NCI-H82 treated with DMSO at 0.1 percent for 48 hours (cell line): ENCODE data around the gene NFATC3.
"Not testable (repeated sequence)": the region's sequence is repeated elsewhere in the genome, so short reads cannot be mapped to it uniquely, and the experiment has no call there.

ENCODE experiments used
- DNase-seq: peaks from one replicate; lab custom pipeline; 2025; ENCODE audit not compliant: unreplicated experiment; lab: John Stamatoyannopoulos, UW

Gene NFATC3

GRCh38 chr16:68088130-68088972 lies 3.2 kb downstream of the NFATC3 start:
- DNase-seq, result no peak

- no peak for DNase-seq
These were observed 3.9 kb downstream of the NFATC3 start for GRCh38 chr16:68089067-68089466.

DNA sequence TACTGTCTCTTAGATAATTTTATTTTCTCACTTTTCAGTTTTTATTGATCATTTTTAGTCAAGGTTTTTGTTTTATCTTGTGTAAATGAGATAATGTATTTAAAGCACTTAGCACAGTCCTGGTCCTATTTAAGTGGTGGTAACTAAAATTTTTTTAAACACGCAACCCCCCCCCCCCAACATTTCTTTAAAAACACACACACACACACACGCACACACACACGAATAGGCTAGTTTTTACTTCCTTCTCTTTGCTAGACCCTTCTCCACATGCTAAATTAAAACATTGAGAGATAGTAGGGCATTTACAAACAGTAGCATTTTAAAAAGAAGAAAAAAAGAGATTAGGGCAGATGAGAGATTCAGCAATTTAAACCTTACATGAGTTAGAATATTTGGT lies 5.0 kb downstream of the NFATC3 start:
- DNase-seq, result no peak

DNA sequence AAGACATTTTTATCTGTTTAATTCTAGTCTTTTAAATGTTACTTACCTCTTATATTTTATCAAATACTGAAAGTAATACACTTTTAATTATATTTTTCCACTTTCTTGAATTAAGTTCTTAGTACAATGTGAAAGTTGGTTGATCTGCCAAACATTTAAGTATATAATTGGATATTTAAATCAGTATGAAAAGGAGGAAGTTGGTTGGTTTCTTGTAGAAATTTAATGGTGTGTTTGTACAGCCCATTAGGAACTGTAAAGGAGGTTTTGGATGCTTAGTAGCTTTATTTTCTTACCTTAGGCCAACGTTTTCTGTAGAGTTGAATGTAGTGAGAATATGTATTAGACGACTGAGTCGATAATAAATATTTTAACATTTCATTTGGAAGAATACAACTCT lies 5.4 kb downstream of the NFATC3 start:
- no peak for DNase-seq

- no peak for DNase-seq
These were observed 6.5 kb downstream of the NFATC3 start for GRCh38 chr16:68091380-68092261.

DNA sequence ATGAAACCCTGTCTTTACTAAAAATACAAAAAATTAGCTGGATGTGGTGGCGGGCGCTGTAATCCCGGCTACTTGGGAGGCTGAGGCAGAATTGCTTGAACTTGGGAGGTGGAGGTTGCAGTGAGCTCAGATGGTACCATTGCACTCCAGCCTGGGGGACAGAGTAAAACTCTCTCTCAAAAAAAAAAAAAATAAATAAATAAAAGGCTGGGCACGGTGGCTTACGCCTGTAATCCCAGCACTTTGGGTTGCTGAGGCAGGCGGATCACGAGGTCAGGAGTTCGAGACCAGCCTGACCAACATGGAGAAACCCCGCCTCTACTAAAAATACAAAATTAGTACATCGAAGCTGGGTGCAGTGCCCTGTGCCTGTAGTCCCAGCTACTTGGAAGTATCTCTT lies 7.1 kb downstream of the NFATC3 start:
- DNase-seq, result not testable (repeated sequence)

GRCh38 chr16:68093816-68094613 lies 8.8 kb downstream of the NFATC3 start:
- no peak for DNase-seq

DNA sequence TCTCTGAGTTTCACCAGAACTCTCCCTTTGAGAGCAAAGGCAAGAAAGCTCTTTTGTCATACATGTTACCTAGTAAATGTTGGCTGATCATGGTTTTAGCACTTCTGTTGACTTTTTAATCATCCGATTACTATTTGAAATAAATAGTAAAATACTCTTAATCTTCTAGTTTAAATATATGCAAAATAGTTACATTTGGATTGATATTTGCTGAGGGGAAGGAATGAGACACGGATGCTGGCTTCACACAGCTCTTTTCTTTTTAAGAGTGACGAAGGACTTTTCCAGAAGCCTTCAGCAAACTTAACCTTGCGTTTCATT lies 9.4 kb downstream of the NFATC3 start:
- DNase-seq, result no peak

DNA sequence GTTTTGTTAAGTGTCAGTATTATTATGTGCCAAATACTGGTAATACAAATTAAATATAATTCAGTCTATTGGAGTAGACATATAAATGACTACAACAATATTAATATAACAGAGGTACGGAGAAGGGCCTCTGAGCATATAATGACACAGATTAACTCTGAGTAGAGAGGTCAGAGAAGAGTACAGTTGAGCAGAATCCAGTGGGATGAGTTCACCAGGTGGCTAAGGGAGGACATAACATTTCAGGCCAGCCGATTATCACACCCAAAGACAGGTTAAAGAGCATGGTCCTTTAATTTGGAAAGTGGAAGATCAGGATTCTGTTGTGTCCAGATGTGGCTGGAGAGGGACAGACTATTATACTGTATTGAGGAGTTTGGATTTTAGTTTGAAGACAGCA lies 11.3 kb downstream of the NFATC3 start:
- DNase-seq, result no peak

DNA sequence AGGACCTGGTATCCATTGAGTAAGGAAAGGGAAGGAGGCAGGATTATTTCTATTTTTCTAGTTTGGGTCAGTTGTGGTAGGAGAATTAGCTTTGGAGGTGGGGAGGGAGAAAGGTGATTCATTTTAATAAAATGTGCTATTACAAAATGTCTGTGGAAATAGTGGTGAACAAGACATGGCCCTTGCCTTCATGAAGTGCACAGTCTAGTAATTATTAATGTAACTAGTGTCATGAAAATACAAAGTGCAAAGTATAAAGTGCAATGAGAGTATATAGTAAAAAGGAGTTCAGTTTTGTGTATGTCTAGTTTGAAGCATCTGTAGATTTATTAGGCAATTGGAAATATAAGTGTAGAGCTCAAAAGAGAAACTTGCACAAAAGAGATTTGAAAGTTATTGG lies 11.9 kb downstream of the NFATC3 start:
- DNase-seq, result no peak

DNA sequence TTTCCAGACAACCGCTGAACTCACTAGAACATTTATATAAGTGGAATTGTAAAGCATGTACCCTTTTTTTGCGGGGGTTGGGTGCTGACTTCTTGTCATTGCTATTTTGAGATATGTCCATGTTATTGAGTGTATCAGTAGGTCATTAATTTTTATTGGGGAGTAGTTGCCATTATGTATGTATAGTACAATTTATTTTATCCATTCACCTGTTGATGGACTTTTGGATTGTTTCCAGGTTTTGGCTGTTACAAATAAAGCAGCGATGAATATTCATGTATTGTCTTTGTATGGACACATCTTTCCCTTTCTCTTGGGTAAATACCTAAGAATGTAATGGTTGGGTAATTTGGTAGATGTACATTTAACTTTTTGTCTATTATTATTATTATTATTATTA lies 12.7 kb downstream of the NFATC3 start:
- no peak for DNase-seq

- DNase-seq, result no peak
These were observed 15.3 kb downstream of the NFATC3 start for GRCh38 chr16:68100488-68100887.

DNA sequence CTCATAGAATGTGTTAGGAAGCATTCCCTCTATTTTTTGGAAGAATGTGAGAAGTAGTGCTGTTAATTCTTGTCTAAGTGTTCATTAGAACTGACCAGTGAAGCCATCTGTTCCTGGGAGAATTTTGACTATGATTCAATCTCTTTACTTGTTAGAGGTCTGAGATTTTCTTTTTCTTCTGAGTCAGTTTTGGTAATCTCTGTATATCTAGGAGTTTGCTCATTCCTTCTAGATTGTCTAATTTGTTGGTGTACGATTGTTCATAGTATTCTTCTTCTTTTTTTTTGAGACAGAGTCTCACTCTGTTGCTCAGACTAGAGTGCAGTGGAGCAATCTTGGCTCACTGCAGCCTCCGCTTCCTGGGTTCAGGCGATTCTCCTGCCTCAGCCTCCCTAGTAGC lies 20.4 kb downstream of the NFATC3 start:
- DNase-seq, result no peak

DNA sequence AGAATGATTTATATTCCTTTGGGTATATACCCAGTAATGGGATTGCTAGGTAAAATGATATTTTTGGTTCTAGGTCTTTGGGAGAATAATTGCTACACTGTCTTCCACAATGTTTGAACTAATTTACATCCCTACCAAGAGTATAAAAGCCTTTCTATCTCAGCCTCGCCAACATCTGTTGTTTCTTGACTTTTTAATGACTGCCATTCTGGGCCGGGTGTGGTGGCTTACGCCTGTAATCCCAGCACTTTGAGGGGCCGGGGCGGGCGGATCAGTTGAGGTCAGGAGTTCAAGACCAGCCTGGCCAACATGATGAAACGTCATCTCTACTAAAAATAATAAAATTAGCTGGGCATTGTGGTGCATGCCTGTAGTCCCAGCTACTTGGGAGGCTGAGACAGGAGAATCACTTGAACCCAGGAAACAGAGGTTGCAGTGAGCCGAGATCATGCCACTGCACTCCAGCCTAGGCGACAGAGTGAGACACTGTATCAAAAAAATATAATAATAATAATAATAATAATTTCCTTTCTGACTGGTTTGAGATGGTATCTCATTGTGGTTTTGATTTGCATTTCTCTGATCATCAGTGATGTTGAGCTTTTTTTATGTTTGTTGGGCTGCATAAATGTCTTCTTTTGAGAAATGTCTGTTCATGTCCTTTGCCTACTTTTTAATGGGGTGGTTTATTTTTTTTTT lies 22.2 kb downstream of the NFATC3 start:
- not testable (repeated sequence) for DNase-seq

DNA sequence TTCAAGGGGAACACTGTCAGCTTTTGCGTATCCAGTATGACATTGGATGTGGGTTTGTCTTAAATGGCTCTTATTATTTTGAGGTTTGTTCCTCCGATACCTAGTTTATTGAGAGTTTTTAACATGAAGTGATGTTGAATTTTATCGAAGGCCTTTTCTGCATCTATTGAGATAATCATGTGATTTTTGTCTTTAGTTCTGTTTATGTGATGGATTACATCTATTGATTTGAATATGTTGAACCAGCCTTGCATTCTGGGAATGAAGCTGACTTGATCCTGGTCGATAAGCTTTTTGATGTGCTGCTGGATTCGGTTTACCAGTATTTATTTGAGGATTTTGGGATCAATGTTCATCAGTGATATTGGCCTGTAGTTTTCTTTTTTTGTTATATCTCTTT lies 24.0 kb downstream of the NFATC3 start:
- not testable (repeated sequence) for DNase-seq

GRCh38 chr16:68110611-68111010 lies 25.4 kb downstream of the NFATC3 start:
- DNase-seq, result not testable (repeated sequence)

GRCh38 chr16:68111379-68111778 lies 26.2 kb downstream of the NFATC3 start:
- no peak for DNase-seq

- DNase-seq, result no peak
These were observed 28.0 kb downstream of the NFATC3 start for GRCh38 chr16:68113059-68113761.

- no peak for DNase-seq
These were observed 28.6 kb downstream of the NFATC3 start for GRCh38 chr16:68113765-68114240.

DNA sequence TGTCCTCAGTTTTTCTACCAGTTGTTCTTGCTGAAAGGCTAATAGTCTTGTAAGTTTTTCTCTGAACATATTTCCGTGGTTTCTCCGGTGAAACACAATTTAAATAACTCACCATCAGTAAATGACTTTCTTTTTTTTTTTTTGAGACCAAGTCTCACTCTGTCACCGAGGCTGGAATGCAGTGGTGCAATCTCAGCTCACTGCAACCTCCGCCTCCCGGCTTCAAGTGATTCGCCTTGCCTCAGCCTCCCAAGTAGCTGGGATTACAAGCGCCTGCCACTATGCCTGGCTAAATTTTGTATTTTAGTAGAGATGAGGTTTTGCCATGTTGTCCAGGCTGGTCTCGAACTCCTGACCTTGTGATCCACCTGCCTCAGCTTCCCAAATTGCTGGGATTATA lies 29.8 kb downstream of the NFATC3 start:
- DNase-seq, result not testable (repeated sequence)
